A172 (cell line): ENCODE measurements around the gene GLOD4. TPM values are rescaled to one million over a fixed set of nuclear protein-coding genes. Genes with fewer than 3 reads are reported as not detected.
A peak's percentile ranks its signal among the peaks of the same experiment; 100 is the strongest.

ENCODE experiments used
- DNase-seq: peaks from one replicate; pipeline ENCODE4 v3.0.0-alpha.2; 2015; ENCODE audit warnings: low spot score
- total RNA-seq: library from RNA; depleted of rRNA; stranded (reverse); fragments of >200 nt; shearing (Covaris generic); gene quantifications from 2 replicates; pipeline ENCODE4 v1.2.3, GENCODE V29; 2014

The GLOD4 gene
- total RNA-seq, 1 experiment from 2014 or later, result 138 TPM

GRCh38 chr17:743139-743538 is 38.9 kb downstream of the GLOD4 start:
- DNase-seq, result no peak

GRCh38 chr17:742147-742793 is 39.8 kb downstream of the GLOD4 start:
- DNase-seq, result no peak

- DNase-seq, result no peak
Observed at GRCh38 chr17:740240-741017, 41.7 kb downstream of the GLOD4 start.

GRCh38 chr17:737561-738113 is 44.4 kb downstream of the GLOD4 start:
- DNase-seq, result no peak

- no peak for DNase-seq
Observed at GRCh38 chr17:733743-734142, 48.3 kb downstream of the GLOD4 start.

- DNase-seq, result peak; percentile 45
Observed at GRCh38 chr17:732902-733720, 49.0 kb downstream of the GLOD4 start.

- peak; percentile 22 for DNase-seq
Observed at GRCh38 chr17:732067-732901, 49.8 kb downstream of the GLOD4 start, which contains the start of gene TLCD3A. Gene TLCD3A, plus strand, starts transcription at chr17:732596. Its CDS starts 52 bp downstream, at chr17:732648.

- DNase-seq, result no peak
Observed at GRCh38 chr17:731644-732066, 50.4 kb downstream of the GLOD4 start.

GRCh38 chr17:728911-729310 is 53.2 kb downstream of the GLOD4 start:
- no peak for DNase-seq

GRCh38 chr17:726271-726919 is 55.7 kb downstream of the GLOD4 start:
- DNase-seq, result no peak

- DNase-seq, result no peak
Observed at GRCh38 chr17:725746-726145, 56.3 kb downstream of the GLOD4 start.

- no peak for DNase-seq
Observed at GRCh38 chr17:725084-725483, 57.0 kb downstream of the GLOD4 start.

- DNase-seq, result no peak
Observed at GRCh38 chr17:721540-721937, 60.5 kb downstream of the GLOD4 start.

GRCh38 chr17:720706-721539 is 61.2 kb downstream of the GLOD4 start:
- DNase-seq, result no peak

- DNase-seq, result no peak
Observed at GRCh38 chr17:718075-718474, 64.0 kb downstream of the GLOD4 start.
